Karpas-422 (cell line): Measurements from ENCODE around the gene IRGQ. TPM values are rescaled to one million over a fixed set of nuclear protein-coding genes. Genes with fewer than 3 reads are reported as not detected.

Experiments
- total RNA-seq: library from RNA; depleted of rRNA; stranded (reverse); fragments of >200 nt; shearing (Covaris generic); gene quantifications from 2 replicates; pipeline ENCODE4 v1.2.3, GENCODE V29; 2014; ENCODE audit warnings: low replicate concordance; rRNA removed

Gene IRGQ
- total RNA-seq, 1 experiment from 2014 or later = 10.8 TPM

Other genes starting within 250 kb of the IRGQ start
- not detected in 2 replicates for gene CD177, start 242.4 kb downstream of the IRGQ start, total RNA-seq
- gene TEX101, start 181.2 kb downstream of the IRGQ start, total RNA-seq = not detected in 2 replicates
- gene LYPD3, start 130.5 kb downstream of the IRGQ start, total RNA-seq = not detected in 2 replicates
- gene PHLDB3, start 91.4 kb downstream of the IRGQ start, total RNA-seq = 5.6 and 9.9 TPM in 2 replicates
- 6.7 and 13.6 TPM in 2 replicates for gene ETHE1, start 68.9 kb downstream of the IRGQ start, total RNA-seq
- gene ZNF575, start 62.9 kb downstream of the IRGQ start, total RNA-seq = 0.34 TPM in 1 of 2 replicates, not detected in the other
- gene XRCC1, start 20.6 kb downstream of the IRGQ start, total RNA-seq = 40.6 and 70.1 TPM in 2 replicates
- gene PINLYP, start 20.3 kb downstream of the IRGQ start, total RNA-seq = 3.6 TPM in 1 of 2 replicates, not detected in the other
- 6.2 and 9.1 TPM in 2 replicates for gene ZNF576, start 461 bp upstream of the IRGQ start, total RNA-seq
- gene SRRM5, start 16.0 kb upstream of the IRGQ start, total RNA-seq = not detected in 2 replicates
- 37.9 and 94.7 TPM in 2 replicates for gene ZNF428, start 23.5 kb upstream of the IRGQ start, total RNA-seq
- not detected in 2 replicates for gene CADM4, start 43.7 kb upstream of the IRGQ start, total RNA-seq
- gene PLAUR, start 74.0 kb upstream of the IRGQ start, total RNA-seq = not detected in 2 replicates
- gene IRGC, start 119.9 kb upstream of the IRGQ start, total RNA-seq = not detected in 2 replicates
- 11.0 and 27.8 TPM in 2 replicates for gene SMG9, start 158.8 kb upstream of the IRGQ start, total RNA-seq
- 0.32 TPM in 1 of 2 replicates, not detected in the other for gene KCNN4, start 184.8 kb upstream of the IRGQ start, total RNA-seq
- gene LYPD5, start 206.3 kb upstream of the IRGQ start, total RNA-seq = not detected in 2 replicates
- 14.4 and 18.5 TPM in 2 replicates for gene ZNF283, start 231.2 kb upstream of the IRGQ start, total RNA-seq